Tibial artery (tissue), 4 donors: ENCODE results near the gene ZYG11A.

ENCODE experiments used
- DNase-seq, 2 donors: peaks; one replicate each; pipeline ENCODE4 v3.0.0-alpha.2; 2019
- H3K27ac ChIP-seq, 2 donors: fragments of 200-600 bp; sonication (generic) in 1 of 2; 1 replicate in 1 of 2; 2 replicates in 1 of 2; pipeline ENCODE4 v1.5.1; 2018 to 2019; ENCODE audit warnings: mild to moderate bottlenecking in 1 of 2
- H3K27me3 ChIP-seq, 2 donors: fragments of 200-600 bp; sonication (generic) in 1 of 2; one replicate each; pipeline versions ENCODE4 v1.5.1 to v1.6.0; 2016 to 2019
- H3K36me3 ChIP-seq, 3 donors: fragments of 200-600 bp; sonication (generic) in 2 of 3; one replicate each; pipeline ENCODE4 v1.5.1; 2016 to 2019; ENCODE audit warnings: mild to moderate bottlenecking in 2 of 3
- H3K4me1 ChIP-seq, 4 donors: fragments of 200-600 bp; sonication (generic) in 2 of 4; 1 replicate in 3 of 4; 2 replicates in 1 of 4; pipeline ENCODE4 v1.5.1; 2016 to 2019
- H3K4me3 ChIP-seq, 2 donors: fragments of 200-600 bp; sonication (generic) in 1 of 2; 1 replicate in 1 of 2; 2 replicates in 1 of 2; pipeline ENCODE4 v1.5.1; 2018 to 2019; ENCODE audit warnings: mild to moderate bottlenecking in 2 of 2
- H3K9me3 ChIP-seq, 3 donors: fragments of 200-600 bp; sonication (generic) in 1 of 3; one replicate each; pipeline ENCODE4 v1.5.1; 2016 to 2019
- intact Hi-C: fragments of 100-400 bp; cut with DNase I; formaldehyde crosslinking; loops from one replicate; pipeline ENCODE4 v1.15.0; 2023; ENCODE audit warnings: low total_unique reads
- TF ChIP-seq, protein P1 (sequence below), 2 experiments: fragments of 200-600 bp in 1 of 2; fragments of 450-650 bp in 1 of 2; IDR thresholded peaks; one replicate each; pipeline ENCODE4 v1.5.1; 2017 to 2019; ENCODE audit warnings: antibody characterized with exemption in 2 of 2, mild to moderate bottlenecking in 1 of 2, moderate library complexity in 1 of 2

The ZYG11A gene

DNA sequence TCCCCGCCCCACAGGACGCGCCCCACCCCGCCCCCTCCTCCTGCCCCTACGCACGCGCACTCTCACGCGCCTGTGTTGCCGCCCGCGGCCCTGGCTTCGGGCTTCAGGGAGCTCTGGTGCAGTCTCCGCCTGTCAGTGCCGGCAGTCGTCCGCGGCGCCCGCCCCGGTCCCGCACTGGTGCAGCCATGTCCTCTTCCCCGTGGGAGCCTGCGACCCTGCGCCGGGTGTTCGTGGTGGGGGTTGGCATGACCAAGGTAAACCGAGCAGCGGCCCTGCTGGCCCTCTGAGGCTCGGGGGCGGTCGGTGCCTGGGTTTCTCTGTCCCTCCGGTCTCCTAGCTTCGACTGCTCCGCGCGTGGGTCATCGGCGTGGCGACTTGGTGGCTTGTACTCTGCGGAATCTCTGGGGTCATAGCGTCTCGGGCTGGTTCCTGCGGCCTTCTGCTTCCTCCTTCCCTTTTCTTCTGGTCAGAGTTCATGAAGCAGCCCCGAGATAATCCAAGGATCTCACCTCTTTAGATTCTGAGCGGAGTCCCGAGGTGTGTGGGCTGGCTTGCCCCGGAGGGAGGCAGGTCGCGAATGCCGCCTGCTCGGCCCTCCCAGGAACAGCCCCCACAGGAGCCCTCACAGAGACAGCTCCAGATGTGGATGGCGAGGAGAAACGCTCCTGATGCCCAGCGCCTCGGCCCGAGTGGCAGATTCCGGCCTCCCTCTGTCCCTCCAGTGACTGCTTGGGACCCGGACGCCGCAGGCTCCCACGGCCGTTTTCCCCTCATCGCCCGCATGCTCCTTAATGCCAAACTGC, 84.9 kb downstream of the ZYG11A start, which contains the start of gene SCP2:
Gene SCP2, plus strand, starts transcription at position 65 of the 803 bp plus-strand sequence. Its CDS starts 121 bp downstream, at position 186.
- DNase-seq, result peak; percentile 83 to 91
- Histone ChIP-seq H3K36me3 (no peaks in the 10 kb centered on the region), H3K4me3 (peak within 1 kb of the TSS; percentile 73 to 75), H3K27ac (peak within 1 kb of the TSS; percentile 78 to 89), H3K9me3 (no peaks in the 10 kb centered on the region), H3K27me3 (no peaks in the 10 kb centered on the region), H3K4me1 (peaks cover 0 to 20% (median 7%) of the 10 kb centered on the region in 4 donors)
- TF ChIP-seq, protein P1, sequence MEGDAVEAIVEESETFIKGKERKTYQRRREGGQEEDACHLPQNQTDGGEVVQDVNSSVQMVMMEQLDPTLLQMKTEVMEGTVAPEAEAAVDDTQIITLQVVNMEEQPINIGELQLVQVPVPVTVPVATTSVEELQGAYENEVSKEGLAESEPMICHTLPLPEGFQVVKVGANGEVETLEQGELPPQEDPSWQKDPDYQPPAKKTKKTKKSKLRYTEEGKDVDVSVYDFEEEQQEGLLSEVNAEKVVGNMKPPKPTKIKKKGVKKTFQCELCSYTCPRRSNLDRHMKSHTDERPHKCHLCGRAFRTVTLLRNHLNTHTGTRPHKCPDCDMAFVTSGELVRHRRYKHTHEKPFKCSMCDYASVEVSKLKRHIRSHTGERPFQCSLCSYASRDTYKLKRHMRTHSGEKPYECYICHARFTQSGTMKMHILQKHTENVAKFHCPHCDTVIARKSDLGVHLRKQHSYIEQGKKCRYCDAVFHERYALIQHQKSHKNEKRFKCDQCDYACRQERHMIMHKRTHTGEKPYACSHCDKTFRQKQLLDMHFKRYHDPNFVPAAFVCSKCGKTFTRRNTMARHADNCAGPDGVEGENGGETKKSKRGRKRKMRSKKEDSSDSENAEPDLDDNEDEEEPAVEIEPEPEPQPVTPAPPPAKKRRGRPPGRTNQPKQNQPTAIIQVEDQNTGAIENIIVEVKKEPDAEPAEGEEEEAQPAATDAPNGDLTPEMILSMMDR (IDR thresholded peaks at IDR 0.05), result no peak
- intact Hi-C loops, result loop anchor here (10.0 kb wide), 1 partner anchor 267 kb away; the partner anchor contains the start of gene CPT2

- H3K36me3 ChIP-seq, result no peaks in the 10 kb centered on the region
- DNase-seq, result no peak
- peak overlapping the region; percentile 78 to 89 for H3K27ac ChIP-seq
- intact Hi-C loops, result loop anchor here (10.0 kb wide), 1 partner anchor 267 kb away; the partner anchor contains the start of gene CPT2
- no peaks in the 10 kb centered on the region for H3K9me3 ChIP-seq
- peaks cover 0 to 20% (median 7%) of the 10 kb centered on the region in 4 donors for H3K4me1 ChIP-seq
- H3K27me3 ChIP-seq, result no peaks in the 10 kb centered on the region
- H3K4me3 ChIP-seq, result peak overlapping the region; percentile 73 to 75
- TF ChIP-seq, protein P1 (IDR thresholded peaks at IDR 0.05), result no peak
Observed at GRCh38 chr1:52928015-52928404, 85.5 kb downstream of the ZYG11A start.

GRCh38 chr1:52929019-52929418, 86.5 kb downstream of the ZYG11A start:
- TF ChIP-seq, protein P1 (IDR thresholded peaks at IDR 0.05), result no peak
- Histone ChIP-seq H3K9me3 (no peaks in the 10 kb centered on the region), H3K27ac (no peak overlapping the region), H3K36me3 (no peaks in the 10 kb centered on the region), H3K27me3 (no peaks in the 10 kb centered on the region), H3K4me3 (no peak overlapping the region), H3K4me1 (peaks cover 0 to 20% (median 7%) of the 10 kb centered on the region in 4 donors)
- intact Hi-C loops, result loop anchor here (10.0 kb wide), 1 partner anchor 266 kb away; the partner anchor contains the start of gene CPT2
- no peak for DNase-seq

- no peaks in the 10 kb centered on the region for H3K9me3 ChIP-seq
- intact Hi-C loops, result no loop called here
- no peaks in the 10 kb centered on the region for H3K4me1 ChIP-seq
- TF ChIP-seq, protein P1 (IDR thresholded peaks at IDR 0.05), result no peak
- H3K27ac ChIP-seq, result no peak overlapping the region
- H3K4me3 ChIP-seq, result no peak overlapping the region
- no peaks in the 10 kb centered on the region for H3K36me3 ChIP-seq
- no peak for DNase-seq
- H3K27me3 ChIP-seq, result no peaks in the 10 kb centered on the region
Observed at GRCh38 chr1:52937433-52938182, 95.0 kb downstream of the ZYG11A start.

GRCh38 chr1:52938183-52938451, 95.6 kb downstream of the ZYG11A start:
- intact Hi-C loops, result no loop called here
- Histone ChIP-seq H3K9me3 (no peaks in the 10 kb centered on the region), H3K36me3 (peaks cover 0 to 3% (median 0%) of the 10 kb centered on the region in 3 donors), H3K27me3 (no peaks in the 10 kb centered on the region), H3K4me3 (no peak overlapping the region), H3K4me1 (no peaks in the 10 kb centered on the region), H3K27ac (no peak overlapping the region)
- no peak for DNase-seq
- TF ChIP-seq, protein P1 (IDR thresholded peaks at IDR 0.05), result no peak
